SK-N-SH (cell line): ENCODE data around the gene OVAAL.

Experiments used
- FOSL2 ChIP-seq: IDR thresholded peaks from 2 replicates; pipeline ENCODE4 v1.4.0; 2012; ENCODE audit warnings: low read depth, mild to moderate bottlenecking, moderate library complexity, borderline replicate concordance
- JUND ChIP-seq: IDR thresholded peaks from 2 replicates; pipeline ENCODE4 v1.4.0; 2012
- MXI1 ChIP-seq: IDR thresholded peaks from 2 replicates; pipeline ENCODE4 v1.6.1; 2012; ENCODE audit warnings: mild to moderate bottlenecking, low read depth, low read length, improper control_type of control experiment
- POLR2AphosphoS5 ChIP-seq: IDR thresholded peaks from 2 replicates; pipeline ENCODE4 v1.6.1; 2012; ENCODE audit warnings: low read depth, low read length
- RFX5 ChIP-seq: IDR thresholded peaks from 2 replicates; pipeline ENCODE4 v1.6.1; 2012; ENCODE audit warnings: mild to moderate bottlenecking, improper control_type of control experiment, low read length
- SIN3A ChIP-seq: IDR thresholded peaks from 2 replicates; pipeline ENCODE4 v1.6.1; 2012; ENCODE audit warnings: low read depth, mild to moderate bottlenecking, low read length, moderate library complexity, borderline replicate concordance
- SMC3 ChIP-seq: IDR thresholded peaks from 2 replicates; pipeline ENCODE4 v1.6.1; 2012; ENCODE audit warnings: low read depth, low read length, improper control_type of control experiment
- TCF12 ChIP-seq: IDR thresholded peaks from 2 replicates; pipeline ENCODE4 v1.4.0; 2012
- YY1 ChIP-seq: IDR thresholded peaks from 2 replicates; pipeline ENCODE4 v1.4.0; 2012; ENCODE audit warnings: low read depth, mild to moderate bottlenecking
- TF ChIP-seq, protein P1 (sequence below): fragments of 200-600 bp; sonication (generic); IDR thresholded peaks from 2 replicates; pipeline ENCODE4 v1.6.1; 2017; ENCODE audit warnings: antibody characterized with exemption, mild to moderate bottlenecking, moderate library complexity
- TF ChIP-seq, protein P2 (sequence below): IDR thresholded peaks from 2 replicates; pipeline ENCODE4 v1.6.1; 2012; ENCODE audit warnings: mild to moderate bottlenecking, low read depth, low read length, moderate library complexity
- TF ChIP-seq, protein P3 (sequence below): IDR thresholded peaks from 2 replicates; pipeline ENCODE4 v1.4.0; 2012; ENCODE audit warnings: low read depth
- TF ChIP-seq, protein P4 (sequence below): IDR thresholded peaks from 2 replicates; pipeline ENCODE4 v1.4.0; 2012; ENCODE audit warnings: low read depth, borderline replicate concordance
- TF ChIP-seq, protein P5 (sequence below): fragments of 150-350 bp; IDR thresholded peaks from 2 replicates; pipeline ENCODE4 v1.6.1; 2017; ENCODE audit warnings: antibody characterized with exemption, low read length, low read depth, borderline replicate concordance

DNA sequence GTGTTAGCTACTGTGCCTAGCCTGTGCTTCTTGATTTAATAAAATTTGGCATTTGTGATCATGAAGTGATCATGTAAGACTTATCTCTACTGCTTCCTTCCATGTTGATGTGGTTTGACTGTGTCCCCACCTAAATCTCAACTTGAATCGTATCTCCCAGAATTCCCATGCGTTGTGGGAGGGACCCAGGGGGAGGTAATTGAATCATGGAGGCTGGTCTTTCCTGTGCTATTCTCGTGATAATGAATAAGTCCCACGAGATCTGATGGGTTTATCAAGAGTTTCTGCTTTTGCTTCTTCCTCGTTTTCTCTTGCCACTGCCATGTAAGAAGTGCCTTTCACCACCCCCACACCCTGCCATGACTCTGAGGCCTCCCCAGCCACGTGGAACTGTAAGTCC lies at the start of gene OVAAL:
- TF ChIP-seq, protein P1, sequence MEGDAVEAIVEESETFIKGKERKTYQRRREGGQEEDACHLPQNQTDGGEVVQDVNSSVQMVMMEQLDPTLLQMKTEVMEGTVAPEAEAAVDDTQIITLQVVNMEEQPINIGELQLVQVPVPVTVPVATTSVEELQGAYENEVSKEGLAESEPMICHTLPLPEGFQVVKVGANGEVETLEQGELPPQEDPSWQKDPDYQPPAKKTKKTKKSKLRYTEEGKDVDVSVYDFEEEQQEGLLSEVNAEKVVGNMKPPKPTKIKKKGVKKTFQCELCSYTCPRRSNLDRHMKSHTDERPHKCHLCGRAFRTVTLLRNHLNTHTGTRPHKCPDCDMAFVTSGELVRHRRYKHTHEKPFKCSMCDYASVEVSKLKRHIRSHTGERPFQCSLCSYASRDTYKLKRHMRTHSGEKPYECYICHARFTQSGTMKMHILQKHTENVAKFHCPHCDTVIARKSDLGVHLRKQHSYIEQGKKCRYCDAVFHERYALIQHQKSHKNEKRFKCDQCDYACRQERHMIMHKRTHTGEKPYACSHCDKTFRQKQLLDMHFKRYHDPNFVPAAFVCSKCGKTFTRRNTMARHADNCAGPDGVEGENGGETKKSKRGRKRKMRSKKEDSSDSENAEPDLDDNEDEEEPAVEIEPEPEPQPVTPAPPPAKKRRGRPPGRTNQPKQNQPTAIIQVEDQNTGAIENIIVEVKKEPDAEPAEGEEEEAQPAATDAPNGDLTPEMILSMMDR, result no peak
- TF ChIP-seq, protein P2, sequence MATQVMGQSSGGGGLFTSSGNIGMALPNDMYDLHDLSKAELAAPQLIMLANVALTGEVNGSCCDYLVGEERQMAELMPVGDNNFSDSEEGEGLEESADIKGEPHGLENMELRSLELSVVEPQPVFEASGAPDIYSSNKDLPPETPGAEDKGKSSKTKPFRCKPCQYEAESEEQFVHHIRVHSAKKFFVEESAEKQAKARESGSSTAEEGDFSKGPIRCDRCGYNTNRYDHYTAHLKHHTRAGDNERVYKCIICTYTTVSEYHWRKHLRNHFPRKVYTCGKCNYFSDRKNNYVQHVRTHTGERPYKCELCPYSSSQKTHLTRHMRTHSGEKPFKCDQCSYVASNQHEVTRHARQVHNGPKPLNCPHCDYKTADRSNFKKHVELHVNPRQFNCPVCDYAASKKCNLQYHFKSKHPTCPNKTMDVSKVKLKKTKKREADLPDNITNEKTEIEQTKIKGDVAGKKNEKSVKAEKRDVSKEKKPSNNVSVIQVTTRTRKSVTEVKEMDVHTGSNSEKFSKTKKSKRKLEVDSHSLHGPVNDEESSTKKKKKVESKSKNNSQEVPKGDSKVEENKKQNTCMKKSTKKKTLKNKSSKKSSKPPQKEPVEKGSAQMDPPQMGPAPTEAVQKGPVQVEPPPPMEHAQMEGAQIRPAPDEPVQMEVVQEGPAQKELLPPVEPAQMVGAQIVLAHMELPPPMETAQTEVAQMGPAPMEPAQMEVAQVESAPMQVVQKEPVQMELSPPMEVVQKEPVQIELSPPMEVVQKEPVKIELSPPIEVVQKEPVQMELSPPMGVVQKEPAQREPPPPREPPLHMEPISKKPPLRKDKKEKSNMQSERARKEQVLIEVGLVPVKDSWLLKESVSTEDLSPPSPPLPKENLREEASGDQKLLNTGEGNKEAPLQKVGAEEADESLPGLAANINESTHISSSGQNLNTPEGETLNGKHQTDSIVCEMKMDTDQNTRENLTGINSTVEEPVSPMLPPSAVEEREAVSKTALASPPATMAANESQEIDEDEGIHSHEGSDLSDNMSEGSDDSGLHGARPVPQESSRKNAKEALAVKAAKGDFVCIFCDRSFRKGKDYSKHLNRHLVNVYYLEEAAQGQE, result no peak
- TF ChIP-seq, protein P3, sequence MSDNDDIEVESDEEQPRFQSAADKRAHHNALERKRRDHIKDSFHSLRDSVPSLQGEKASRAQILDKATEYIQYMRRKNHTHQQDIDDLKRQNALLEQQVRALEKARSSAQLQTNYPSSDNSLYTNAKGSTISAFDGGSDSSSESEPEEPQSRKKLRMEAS, result no peak
- no peak for TF ChIP-seq TCF12
- TF ChIP-seq, protein P4, sequence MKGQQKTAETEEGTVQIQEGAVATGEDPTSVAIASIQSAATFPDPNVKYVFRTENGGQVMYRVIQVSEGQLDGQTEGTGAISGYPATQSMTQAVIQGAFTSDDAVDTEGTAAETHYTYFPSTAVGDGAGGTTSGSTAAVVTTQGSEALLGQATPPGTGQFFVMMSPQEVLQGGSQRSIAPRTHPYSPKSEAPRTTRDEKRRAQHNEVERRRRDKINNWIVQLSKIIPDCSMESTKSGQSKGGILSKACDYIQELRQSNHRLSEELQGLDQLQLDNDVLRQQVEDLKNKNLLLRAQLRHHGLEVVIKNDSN, result no peak
- no peak for TF ChIP-seq JUND
- no peak for TF ChIP-seq MXI1
- TF ChIP-seq FOSL2, result no peak
- TF ChIP-seq POLR2AphosphoS5, result no peak
- no peak for TF ChIP-seq SMC3
- TF ChIP-seq RFX5, result no peak
- TF ChIP-seq YY1, result no peak
- TF ChIP-seq SIN3A, result no peak
- TF ChIP-seq, protein P5, sequence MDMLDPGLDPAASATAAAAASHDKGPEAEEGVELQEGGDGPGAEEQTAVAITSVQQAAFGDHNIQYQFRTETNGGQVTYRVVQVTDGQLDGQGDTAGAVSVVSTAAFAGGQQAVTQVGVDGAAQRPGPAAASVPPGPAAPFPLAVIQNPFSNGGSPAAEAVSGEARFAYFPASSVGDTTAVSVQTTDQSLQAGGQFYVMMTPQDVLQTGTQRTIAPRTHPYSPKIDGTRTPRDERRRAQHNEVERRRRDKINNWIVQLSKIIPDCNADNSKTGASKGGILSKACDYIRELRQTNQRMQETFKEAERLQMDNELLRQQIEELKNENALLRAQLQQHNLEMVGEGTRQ, result no peak
